K562 (cell line): ENCODE results near the gene CKM. TPM values are rescaled to one million over a fixed set of nuclear protein-coding genes. Genes with fewer than 3 reads are reported as not detected.

Experiments used
- GABPA ChIP-seq: fragments of 200-800 bp; sonication (Bioruptor generic); conservative IDR thresholded peaks from 2 replicates; pipeline ENCODE4 v1.6.1; 2016; ENCODE audit warnings: low read depth, missing genetic modification characterization, missing compliant biosample characterization
- HIVEP1 ChIP-seq: fragments of 250-450 bp; sonication (Bioruptor Pico); IDR thresholded peaks from 2 replicates; pipeline ENCODE4 v1.4.0; 2020; ENCODE audit warnings: mild to moderate bottlenecking
- KAT8 ChIP-seq: fragments of 450-650 bp; IDR thresholded peaks from 2 replicates; pipeline ENCODE4 v1.6.1; 2016; ENCODE audit warnings: low read depth, mild to moderate bottlenecking
- KDM1A ChIP-seq, 2 experiments: fragments of 450-650 bp; IDR thresholded peaks; 2 replicates each; pipeline ENCODE4 v1.6.1; 2016; ENCODE audit warnings: mild to moderate bottlenecking in 2 of 2
- KLF6 ChIP-seq: fragments of 250-450 bp; sonication (Bioruptor Pico); IDR thresholded peaks from 2 replicates; pipeline ENCODE4 v1.4.0; 2020; ENCODE audit warnings: mild to moderate bottlenecking, moderate library complexity, borderline replicate concordance
- MBD2 ChIP-seq: sonication (generic); IDR thresholded peaks from 2 replicates; pipeline ENCODE4 v1.6.1; 2016; ENCODE audit warnings: low read depth, borderline replicate concordance
- PRMT5 ChIP-seq: sonication (generic); formaldehyde crosslinking; IDR thresholded peaks from 2 replicates; pipeline ENCODE4 v1.5.0; 2020; ENCODE audit warnings: missing genetic modification reagents
- PURB ChIP-seq: sonication (generic); formaldehyde crosslinking; IDR thresholded peaks from 2 replicates; pipeline ENCODE4 v1.9.0; 2021; ENCODE audit warnings: low read depth, mild to moderate bottlenecking, missing genetic modification reagents
- TSC22D4 ChIP-seq: fragments of 450-650 bp; IDR thresholded peaks from 2 replicates; pipeline ENCODE4 v1.6.1; 2016; ENCODE audit warnings: missing genetic modification characterization, missing biosample characterization, control low read depth
- ZNF184 ChIP-seq: sonication (generic); formaldehyde crosslinking; IDR thresholded peaks from 2 replicates; pipeline ENCODE4 v1.5.0; 2020; ENCODE audit warnings: missing genetic modification reagents
- ZNF217 ChIP-seq: sonication (generic); formaldehyde crosslinking; IDR thresholded peaks from 2 replicates; pipeline ENCODE4 v1.8.0; 2022; ENCODE audit warnings: mild to moderate bottlenecking, missing genetic modification reagents
- ZNF644 ChIP-seq: fragments of 200-800 bp; sonication (Bioruptor generic); IDR thresholded peaks from 2 replicates; pipeline ENCODE4 v1.6.1; 2016; ENCODE audit warnings: low read depth, missing genetic modification characterization, missing compliant biosample characterization
- polyA plus RNA-seq, 8 experiments: library from polyadenylated mRNA; depleted of rRNA in 4 of 8; stranded (reverse) in 5 of 8; unstranded in 3 of 8; fragments of >200 nt; fragmentation: Nextera tagmentation in 2 of 8; fragmentation: Illumina TruSeq in 1 of 8; extraction: Ambion mirVana in 2 of 8; extraction: Trizol in 1 of 8; gene quantifications; 2 replicates each; pipeline versions ENCODE4 v1.2.1 to v1.2.3, GENCODE V29; 2011 to 2014; ENCODE audit warnings: inconsistent platforms in 1 of 8, missing spikeins in 1 of 8
- total RNA-seq, 7 experiments: library from RNA; depleted of rRNA in 6 of 7; stranded (reverse); fragments of >200 nt in 6 of 7; fragmentation: Illumina TruSeq in 2 of 7; extraction: Trizol in 2 of 7; gene quantifications; 2 replicates each; pipeline versions ENCODE4 v1.2.1 to v1.2.3, GENCODE V29; 2011 to 2021; ENCODE audit warnings: low replicate concordance in 1 of 7
- TF ChIP-seq, protein P1 (sequence below): sonication (generic); formaldehyde crosslinking; IDR thresholded peaks from 2 replicates; pipeline ENCODE4 v1.8.1; 2022; ENCODE audit warnings: missing genetic modification reagents
- TF ChIP-seq, protein P2 (sequence below): fragments of 200-800 bp; sonication (Bioruptor generic); IDR thresholded peaks from 2 replicates; pipeline ENCODE4 v1.6.1; 2017; ENCODE audit warnings: missing genetic modification characterization, missing compliant biosample characterization
- TF ChIP-seq, protein P3 (sequence below): sonication (generic); formaldehyde crosslinking; IDR thresholded peaks from 2 replicates; pipeline ENCODE4 v1.8.0; 2022; ENCODE audit warnings: missing genetic modification reagents, mild to moderate bottlenecking, moderate library complexity, borderline replicate concordance
- TF ChIP-seq, protein P4 (sequence below): fragments of 250-450 bp; sonication (Bioruptor Pico); IDR thresholded peaks from 2 replicates; pipeline ENCODE4 v1.5.0; 2020; ENCODE audit warnings: mild to moderate bottlenecking, borderline replicate concordance
- TF ChIP-seq, protein P5 (sequence below): fragments of 450-650 bp; IDR thresholded peaks from 2 replicates; pipeline ENCODE4 v1.6.1; 2014; ENCODE audit warnings: low read depth, mild to moderate bottlenecking, moderate library complexity, borderline replicate concordance
- TF ChIP-seq, protein P6 (sequence below): fragments of 450-650 bp; formaldehyde crosslinking; IDR thresholded peaks from 2 replicates; pipeline ENCODE4 v1.4.0; 2022; ENCODE audit warnings: missing genetic modification characterization

Gene CKM
- total and polyA plus RNA-seq, 9 of the 15 experiments (the other 6 are each of a cell fraction or from before 2014, with no cell fraction given) = 0.06 to 0.17 (median 0.09) TPM; not detected in 4

DNA sequence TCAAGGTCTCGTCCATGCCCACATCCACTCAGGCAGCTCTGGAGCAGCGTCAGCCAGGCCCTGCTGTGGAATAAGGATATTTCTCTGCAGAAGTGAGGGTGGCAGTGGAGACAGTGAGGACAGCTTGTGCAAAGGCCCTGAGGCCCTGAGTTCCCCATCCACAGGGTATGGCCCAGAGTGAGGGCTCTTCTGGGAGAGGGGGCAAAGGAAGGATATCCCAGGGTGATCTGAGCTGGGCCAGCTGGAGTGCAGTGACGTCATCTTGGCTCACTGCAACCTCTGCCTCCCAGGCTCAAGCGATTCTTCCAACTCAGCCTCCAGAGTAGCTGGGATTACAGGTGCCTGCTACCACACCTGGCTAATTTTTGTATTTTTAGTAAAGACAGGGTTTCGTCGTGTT is 60.1 kb downstream of the CKM start (continued):
- no peak for TF ChIP-seq PRMT5 (CRISPR knock-in tag)
- no peak for TF ChIP-seq KLF6 (CRISPR knock-in tag)
- TF ChIP-seq TSC22D4 = no peak
- TF ChIP-seq, protein P1, sequence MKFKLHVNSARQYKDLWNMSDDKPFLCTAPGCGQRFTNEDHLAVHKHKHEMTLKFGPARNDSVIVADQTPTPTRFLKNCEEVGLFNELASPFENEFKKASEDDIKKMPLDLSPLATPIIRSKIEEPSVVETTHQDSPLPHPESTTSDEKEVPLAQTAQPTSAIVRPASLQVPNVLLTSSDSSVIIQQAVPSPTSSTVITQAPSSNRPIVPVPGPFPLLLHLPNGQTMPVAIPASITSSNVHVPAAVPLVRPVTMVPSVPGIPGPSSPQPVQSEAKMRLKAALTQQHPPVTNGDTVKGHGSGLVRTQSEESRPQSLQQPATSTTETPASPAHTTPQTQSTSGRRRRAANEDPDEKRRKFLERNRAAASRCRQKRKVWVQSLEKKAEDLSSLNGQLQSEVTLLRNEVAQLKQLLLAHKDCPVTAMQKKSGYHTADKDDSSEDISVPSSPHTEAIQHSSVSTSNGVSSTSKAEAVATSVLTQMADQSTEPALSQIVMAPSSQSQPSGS (CRISPR knock-in tag) = no peak; the same call in 1 of the 2 replicates
- no peak for TF ChIP-seq ZNF644 (tag)
- peak; percentile 50 to 56; a peak in 3 of 4 replicates for TF ChIP-seq KDM1A (IDR thresholded peaks at IDR 0.05)
- TF ChIP-seq GABPA (tag) = no peak
- no peak for TF ChIP-seq HIVEP1 (CRISPR knock-in tag)
- TF ChIP-seq MBD2 = no peak
- TF ChIP-seq, protein P2, sequence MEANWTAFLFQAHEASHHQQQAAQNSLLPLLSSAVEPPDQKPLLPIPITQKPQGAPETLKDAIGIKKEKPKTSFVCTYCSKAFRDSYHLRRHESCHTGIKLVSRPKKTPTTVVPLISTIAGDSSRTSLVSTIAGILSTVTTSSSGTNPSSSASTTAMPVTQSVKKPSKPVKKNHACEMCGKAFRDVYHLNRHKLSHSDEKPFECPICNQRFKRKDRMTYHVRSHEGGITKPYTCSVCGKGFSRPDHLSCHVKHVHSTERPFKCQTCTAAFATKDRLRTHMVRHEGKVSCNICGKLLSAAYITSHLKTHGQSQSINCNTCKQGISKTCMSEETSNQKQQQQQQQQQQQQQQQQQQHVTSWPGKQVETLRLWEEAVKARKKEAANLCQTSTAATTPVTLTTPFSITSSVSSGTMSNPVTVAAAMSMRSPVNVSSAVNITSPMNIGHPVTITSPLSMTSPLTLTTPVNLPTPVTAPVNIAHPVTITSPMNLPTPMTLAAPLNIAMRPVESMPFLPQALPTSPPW = no peak
- TF ChIP-seq ZNF184 = no peak
- TF ChIP-seq PURB (CRISPR knock-in tag) = no peak
- TF ChIP-seq, protein P3, sequence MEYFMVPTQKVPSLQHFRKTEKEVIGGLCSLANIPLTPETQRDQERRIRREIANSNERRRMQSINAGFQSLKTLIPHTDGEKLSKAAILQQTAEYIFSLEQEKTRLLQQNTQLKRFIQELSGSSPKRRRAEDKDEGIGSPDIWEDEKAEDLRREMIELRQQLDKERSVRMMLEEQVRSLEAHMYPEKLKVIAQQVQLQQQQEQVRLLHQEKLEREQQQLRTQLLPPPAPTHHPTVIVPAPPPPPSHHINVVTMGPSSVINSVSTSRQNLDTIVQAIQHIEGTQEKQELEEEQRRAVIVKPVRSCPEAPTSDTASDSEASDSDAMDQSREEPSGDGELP = peak; percentile 52; the same call in 1 of the 2 replicates
- TF ChIP-seq, protein P4, sequence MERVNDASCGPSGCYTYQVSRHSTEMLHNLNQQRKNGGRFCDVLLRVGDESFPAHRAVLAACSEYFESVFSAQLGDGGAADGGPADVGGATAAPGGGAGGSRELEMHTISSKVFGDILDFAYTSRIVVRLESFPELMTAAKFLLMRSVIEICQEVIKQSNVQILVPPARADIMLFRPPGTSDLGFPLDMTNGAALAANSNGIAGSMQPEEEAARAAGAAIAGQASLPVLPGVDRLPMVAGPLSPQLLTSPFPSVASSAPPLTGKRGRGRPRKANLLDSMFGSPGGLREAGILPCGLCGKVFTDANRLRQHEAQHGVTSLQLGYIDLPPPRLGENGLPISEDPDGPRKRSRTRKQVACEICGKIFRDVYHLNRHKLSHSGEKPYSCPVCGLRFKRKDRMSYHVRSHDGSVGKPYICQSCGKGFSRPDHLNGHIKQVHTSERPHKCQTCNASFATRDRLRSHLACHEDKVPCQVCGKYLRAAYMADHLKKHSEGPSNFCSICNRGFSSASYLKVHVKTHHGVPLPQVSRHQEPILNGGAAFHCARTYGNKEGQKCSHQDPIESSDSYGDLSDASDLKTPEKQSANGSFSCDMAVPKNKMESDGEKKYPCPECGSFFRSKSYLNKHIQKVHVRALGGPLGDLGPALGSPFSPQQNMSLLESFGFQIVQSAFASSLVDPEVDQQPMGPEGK (CRISPR knock-in tag) = no peak
- TF ChIP-seq, protein P5, sequence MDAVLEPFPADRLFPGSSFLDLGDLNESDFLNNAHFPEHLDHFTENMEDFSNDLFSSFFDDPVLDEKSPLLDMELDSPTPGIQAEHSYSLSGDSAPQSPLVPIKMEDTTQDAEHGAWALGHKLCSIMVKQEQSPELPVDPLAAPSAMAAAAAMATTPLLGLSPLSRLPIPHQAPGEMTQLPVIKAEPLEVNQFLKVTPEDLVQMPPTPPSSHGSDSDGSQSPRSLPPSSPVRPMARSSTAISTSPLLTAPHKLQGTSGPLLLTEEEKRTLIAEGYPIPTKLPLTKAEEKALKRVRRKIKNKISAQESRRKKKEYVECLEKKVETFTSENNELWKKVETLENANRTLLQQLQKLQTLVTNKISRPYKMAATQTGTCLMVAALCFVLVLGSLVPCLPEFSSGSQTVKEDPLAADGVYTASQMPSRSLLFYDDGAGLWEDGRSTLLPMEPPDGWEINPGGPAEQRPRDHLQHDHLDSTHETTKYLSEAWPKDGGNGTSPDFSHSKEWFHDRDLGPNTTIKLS = no peak
- no peak for TF ChIP-seq ZNF217 (CRISPR knock-in tag)
- TF ChIP-seq, protein P6, sequence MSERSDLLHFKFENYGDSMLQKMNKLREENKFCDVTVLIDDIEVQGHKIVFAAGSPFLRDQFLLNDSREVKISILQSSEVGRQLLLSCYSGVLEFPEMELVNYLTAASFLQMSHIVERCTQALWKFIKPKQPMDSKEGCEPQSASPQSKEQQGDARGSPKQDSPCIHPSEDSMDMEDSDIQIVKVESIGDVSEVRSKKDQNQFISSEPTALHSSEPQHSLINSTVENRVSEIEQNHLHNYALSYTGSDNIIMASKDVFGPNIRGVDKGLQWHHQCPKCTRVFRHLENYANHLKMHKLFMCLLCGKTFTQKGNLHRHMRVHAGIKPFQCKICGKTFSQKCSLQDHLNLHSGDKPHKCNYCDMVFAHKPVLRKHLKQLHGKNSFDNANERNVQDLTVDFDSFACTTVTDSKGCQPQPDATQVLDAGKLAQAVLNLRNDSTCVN = no peak
- no peak for TF ChIP-seq KAT8
